ENCODE data around the gene WDR73.

The WDR73 gene

DNA sequence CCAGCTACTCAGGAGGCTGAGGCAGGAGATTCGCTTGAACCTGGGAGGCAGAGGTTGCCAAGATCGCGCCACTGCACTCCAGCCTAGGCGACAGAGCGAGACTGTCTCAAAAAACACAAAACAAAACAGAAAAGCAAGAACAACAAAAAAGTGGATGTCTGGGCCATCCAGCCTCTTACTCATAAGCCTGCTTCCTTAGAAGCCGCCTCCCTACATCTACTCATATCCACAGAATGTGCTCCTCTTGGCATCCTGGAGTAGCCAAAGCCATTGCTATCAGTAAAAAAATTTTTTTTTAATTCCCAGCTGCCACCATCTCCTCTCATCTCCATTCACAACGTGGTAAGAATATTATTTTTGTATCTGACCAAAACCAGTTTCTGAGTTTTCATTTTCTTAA lies 42.5 kb downstream of the WDR73 start:
- H3K4me3 ChIP-seq (ENCODE audit: low read depth, low read length) = no peak overlapping the region
- TF ChIP-seq, protein P1, sequence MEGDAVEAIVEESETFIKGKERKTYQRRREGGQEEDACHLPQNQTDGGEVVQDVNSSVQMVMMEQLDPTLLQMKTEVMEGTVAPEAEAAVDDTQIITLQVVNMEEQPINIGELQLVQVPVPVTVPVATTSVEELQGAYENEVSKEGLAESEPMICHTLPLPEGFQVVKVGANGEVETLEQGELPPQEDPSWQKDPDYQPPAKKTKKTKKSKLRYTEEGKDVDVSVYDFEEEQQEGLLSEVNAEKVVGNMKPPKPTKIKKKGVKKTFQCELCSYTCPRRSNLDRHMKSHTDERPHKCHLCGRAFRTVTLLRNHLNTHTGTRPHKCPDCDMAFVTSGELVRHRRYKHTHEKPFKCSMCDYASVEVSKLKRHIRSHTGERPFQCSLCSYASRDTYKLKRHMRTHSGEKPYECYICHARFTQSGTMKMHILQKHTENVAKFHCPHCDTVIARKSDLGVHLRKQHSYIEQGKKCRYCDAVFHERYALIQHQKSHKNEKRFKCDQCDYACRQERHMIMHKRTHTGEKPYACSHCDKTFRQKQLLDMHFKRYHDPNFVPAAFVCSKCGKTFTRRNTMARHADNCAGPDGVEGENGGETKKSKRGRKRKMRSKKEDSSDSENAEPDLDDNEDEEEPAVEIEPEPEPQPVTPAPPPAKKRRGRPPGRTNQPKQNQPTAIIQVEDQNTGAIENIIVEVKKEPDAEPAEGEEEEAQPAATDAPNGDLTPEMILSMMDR (IDR thresholded peaks at IDR 0.05; ENCODE audit: low read depth, low read length) = no peak

DNA sequence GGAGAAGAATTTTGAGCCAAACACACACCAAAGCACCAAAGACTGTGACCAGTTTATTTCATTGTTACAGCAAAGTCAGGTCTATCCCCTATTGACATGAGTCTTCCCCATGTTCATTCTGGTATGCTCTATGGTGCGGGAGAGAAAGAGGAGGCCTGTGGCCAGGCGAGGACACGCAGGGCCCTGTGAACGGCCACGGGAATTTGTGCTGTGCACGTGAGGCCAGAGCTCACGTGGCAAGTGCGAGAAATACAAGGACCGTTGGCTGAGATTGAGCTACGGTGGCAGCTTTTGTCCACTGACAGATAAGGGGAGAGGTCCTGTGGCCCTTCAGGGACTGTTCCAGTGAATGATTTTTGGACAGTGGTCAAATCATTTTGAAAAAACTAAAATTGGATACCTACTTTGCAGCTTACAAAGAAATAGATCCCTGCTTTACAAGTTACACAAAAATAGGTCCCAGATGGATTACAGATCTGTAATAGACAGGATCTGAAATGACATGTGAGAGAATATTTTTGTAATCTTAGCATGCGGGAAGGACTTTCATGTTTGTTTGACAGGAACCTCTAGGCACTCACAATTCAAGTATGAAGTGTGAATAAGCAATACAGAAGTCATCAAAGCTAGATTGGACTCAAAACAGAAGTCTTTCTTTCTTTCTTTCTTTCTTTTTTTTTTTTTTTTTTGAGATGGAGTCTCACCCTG lies 44.1 kb downstream of the WDR73 start:
- TF ChIP-seq, protein P1 (IDR thresholded peaks at IDR 0.05; ENCODE audit: low read depth, low read length) = no peak

GRCh38 chr15:84608707-84609284 lies 45.3 kb downstream of the WDR73 start:
- TF ChIP-seq, protein P1 (IDR thresholded peaks at IDR 0.05; ENCODE audit: low read depth, low read length) = no peak
- no peak overlapping the region for H3K4me3 ChIP-seq (ENCODE audit: low read depth, low read length)

More for the DNA sequence above, 44.1 kb downstream of the WDR73 start:
- H3K4me3 ChIP-seq (ENCODE audit: low read depth, low read length) = no peak overlapping the region

- no peak overlapping the region for H3K4me3 ChIP-seq (ENCODE audit: low read depth, low read length)
- TF ChIP-seq, protein P1 (IDR thresholded peaks at IDR 0.05; ENCODE audit: low read depth, low read length) = no peak
These were observed 47.4 kb downstream of the WDR73 start for GRCh38 chr15:84606653-84607120.

DNA sequence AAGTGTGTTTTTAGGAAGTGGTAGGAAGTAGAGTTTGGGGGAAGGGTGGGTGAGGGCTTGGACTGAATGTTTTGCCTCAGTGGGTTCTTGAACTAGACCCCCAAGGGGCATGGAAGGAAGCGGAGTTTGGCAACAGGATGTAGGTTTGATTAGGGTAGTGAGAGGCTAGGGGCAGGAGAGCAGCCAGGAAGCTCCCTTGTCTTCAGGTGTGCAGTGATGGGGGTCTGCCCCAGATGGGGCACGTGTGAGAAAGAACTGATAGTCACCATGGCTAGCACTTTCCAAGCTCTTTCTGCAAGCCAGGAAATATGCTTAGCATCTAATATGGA lies 48.6 kb downstream of the WDR73 start:
- H3K4me3 ChIP-seq (ENCODE audit: low read depth, low read length) = no peak overlapping the region
- TF ChIP-seq, protein P1 (IDR thresholded peaks at IDR 0.05; ENCODE audit: low read depth, low read length) = no peak

DNA sequence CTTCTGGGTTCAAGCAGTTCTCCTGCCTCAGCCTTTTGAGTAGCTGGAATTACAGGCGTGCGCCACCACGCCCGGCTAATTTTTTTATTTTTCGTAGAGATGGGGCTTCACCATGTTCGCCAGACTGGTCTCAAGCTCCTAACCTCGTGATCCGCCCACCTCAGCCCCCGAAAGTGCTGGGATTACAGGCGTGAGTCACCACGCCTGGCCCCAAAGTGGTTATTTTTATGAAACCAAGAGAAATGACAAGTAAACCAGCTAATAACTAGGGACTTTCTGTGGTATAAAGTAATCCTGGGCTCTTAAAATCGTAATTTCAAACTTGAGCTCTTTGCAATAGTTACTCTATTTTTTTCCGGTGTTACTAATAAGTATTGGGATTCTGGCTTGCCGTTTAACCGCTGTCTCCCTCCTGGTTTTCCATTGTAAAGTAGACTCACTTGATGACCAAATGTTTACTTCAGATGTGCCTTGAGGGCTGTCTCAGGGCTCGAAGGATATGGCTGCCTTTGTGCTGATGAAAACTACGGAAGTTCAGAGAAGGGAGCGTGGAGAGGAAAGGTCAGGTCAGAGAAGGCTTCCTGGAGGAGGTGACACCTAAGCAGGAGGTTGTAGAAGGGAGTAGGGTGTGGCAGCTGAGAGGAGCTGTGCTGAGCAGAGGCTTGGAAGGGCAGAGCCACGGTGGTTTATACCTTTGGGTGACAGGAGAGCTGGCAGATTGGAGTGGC lies 49.1 kb downstream of the WDR73 start:
- TF ChIP-seq, protein P1 (IDR thresholded peaks at IDR 0.05; ENCODE audit: low read depth, low read length) = no peak
- H3K4me3 ChIP-seq (ENCODE audit: low read depth, low read length) = no peak overlapping the region

Measured in WI38 (cell line).